Liver (tissue), 9 donors: ENCODE measurements around the gene ZNF518B. TPM values are rescaled to one million over a fixed set of nuclear protein-coding genes. Genes with fewer than 3 reads are reported as not detected.

Experiments used
- DNase-seq: peaks from one replicate; pipeline ENCODE4 v3.0.0-alpha.2; 2017; ENCODE audit warnings: low spot score
- H3K27ac ChIP-seq, 2 donors: one replicate each; pipeline ENCODE4 v1.7.0; 2013; ENCODE audit warnings: inconsistent platforms in 2 of 2, low read length in 2 of 2, control low read depth in 1 of 2, low read depth in 1 of 2, mild to moderate bottlenecking in 1 of 2
- H3K27me3 ChIP-seq, 4 donors: one replicate each; pipeline versions ENCODE4 v1.6.1 to v1.7.0; 2013; ENCODE audit warnings: low read length in 3 of 4, inconsistent platforms in 1 of 4, mild to moderate bottlenecking in 1 of 4, moderate library complexity in 1 of 4; ENCODE audit not compliant: control insufficient read depth in 4 of 4, insufficient read depth in 4 of 4
- H3K36me3 ChIP-seq, 4 donors: one replicate each; pipeline versions ENCODE4 v1.6.1 to v1.7.0; 2013; ENCODE audit warnings: low read length in 3 of 4, mild to moderate bottlenecking in 3 of 4, low read depth in 1 of 4, moderate library complexity in 1 of 4; ENCODE audit not compliant: control insufficient read depth in 4 of 4, insufficient read depth in 3 of 4
- H3K4me1 ChIP-seq, 4 donors: one replicate each; pipeline versions ENCODE4 v1.6.1 to v1.7.0; 2013; ENCODE audit warnings: low read length in 3 of 4, mild to moderate bottlenecking in 3 of 4, moderate library complexity in 1 of 4; ENCODE audit not compliant: control insufficient read depth in 4 of 4, insufficient read depth in 4 of 4
- H3K4me3 ChIP-seq, 3 donors: one replicate each; pipeline versions ENCODE4 v1.6.1 to v1.7.0; 2013; ENCODE audit warnings: low read length in 3 of 3, control low read depth in 1 of 3, low read depth in 1 of 3, mild to moderate bottlenecking in 1 of 3
- H3K9ac ChIP-seq, 2 donors: one replicate each; pipeline ENCODE4 v1.7.0; 2013; ENCODE audit warnings: low read length in 2 of 2, mild to moderate bottlenecking in 2 of 2, moderate library complexity in 2 of 2, control low read depth in 1 of 2, low read depth in 1 of 2
- H3K9me3 ChIP-seq, 4 donors: one replicate each; pipeline versions ENCODE4 v1.6.1 to v1.7.0; 2013; ENCODE audit warnings: low read length in 3 of 4; ENCODE audit not compliant: control insufficient read depth in 4 of 4
- EGR1 ChIP-seq, 2 donors: IDR thresholded peaks; 2 replicates each; pipeline ENCODE4 v1.6.1; 2016 to 2018; ENCODE audit warnings: antibody characterized with exemption in 2 of 2, low read depth in 2 of 2
- FOXA1 ChIP-seq: IDR thresholded peaks from 2 replicates; pipeline ENCODE4 v1.6.1; 2016; ENCODE audit warnings: antibody characterized with exemption
- FOXA2 ChIP-seq: IDR thresholded peaks from 2 replicates; pipeline ENCODE4 v1.6.1; 2016; ENCODE audit warnings: antibody characterized with exemption
- GABPA ChIP-seq, 2 donors: IDR thresholded peaks in 1 of 2; conservative IDR thresholded peaks in 1 of 2; 2 replicates each; pipeline ENCODE4 v1.6.1; 2016; ENCODE audit warnings: antibody characterized with exemption in 2 of 2, mild to moderate bottlenecking in 1 of 2, moderate library complexity in 1 of 2
- HNF4G ChIP-seq: IDR thresholded peaks from 2 replicates; pipeline ENCODE4 v1.6.1; 2016; ENCODE audit warnings: antibody characterized with exemption
- JUND ChIP-seq, 2 donors: IDR thresholded peaks; 2 replicates each; pipeline ENCODE4 v1.6.1; 2016; ENCODE audit warnings: antibody characterized with exemption in 2 of 2
- NR2F2 ChIP-seq: IDR thresholded peaks from 2 replicates; pipeline ENCODE4 v1.6.1; 2016; ENCODE audit warnings: antibody characterized with exemption
- RAD21 ChIP-seq, 2 donors: IDR thresholded peaks; 2 replicates each; pipeline ENCODE4 v1.6.1; 2016; ENCODE audit warnings: antibody characterized with exemption in 2 of 2, mild to moderate bottlenecking in 2 of 2
- SP1 ChIP-seq: IDR thresholded peaks from 2 replicates; pipeline ENCODE4 v1.6.1; 2018; ENCODE audit warnings: antibody characterized with exemption, mild to moderate bottlenecking
- TAF1 ChIP-seq: conservative IDR thresholded peaks from 2 replicates; pipeline ENCODE4 v1.6.1; 2016; ENCODE audit warnings: antibody characterized with exemption, mild to moderate bottlenecking
- YY1 ChIP-seq: IDR thresholded peaks from 2 replicates; pipeline ENCODE4 v1.6.1; 2016; ENCODE audit warnings: antibody characterized with exemption, mild to moderate bottlenecking
- WGBS: extraction: QIAGEN DNeasy Blood & Tissue Kit; methylation state at CpG from one replicate; pipeline ENCODE4 v1.1.7; 2013; 5-methylcytosine and 5-hydroxymethylcytosine counted together
- polyA plus RNA-seq, 2 donors: library from polyadenylated mRNA; stranded (reverse) in 1 of 2; unstranded in 1 of 2; fragments of 200-250 nt in 1 of 2; fragments of >200 nt in 1 of 2; fragmentation: Nextera tagmentation in 1 of 2; extraction: Ambion mirVana in 1 of 2; gene quantifications; one replicate each; pipeline versions ENCODE4 v1.2.1 to v1.2.3, GENCODE V29; 2013 to 2015
- total RNA-seq, 2 donors: library from RNA; depleted of rRNA; stranded (reverse); fragments of >200 nt; gene quantifications; one replicate each; pipeline ENCODE4 v1.2.3, GENCODE V29; 2014
- TF ChIP-seq, protein P1 (sequence below): IDR thresholded peaks from 2 replicates; pipeline ENCODE4 v1.6.1; 2016; ENCODE audit warnings: antibody characterized with exemption
- TF ChIP-seq, protein P2 (sequence below): IDR thresholded peaks from 2 replicates; pipeline ENCODE4 v1.6.1; 2016; ENCODE audit warnings: antibody characterized with exemption, mild to moderate bottlenecking
- TF ChIP-seq, protein P3 (sequence below): IDR thresholded peaks from 2 replicates; pipeline ENCODE4 v1.6.1; 2016; ENCODE audit warnings: antibody characterized with exemption
- TF ChIP-seq, protein P4 (sequence below): fragments of 150-350 bp; IDR thresholded peaks from 2 replicates; pipeline ENCODE4 v1.5.1; 2017; ENCODE audit warnings: improper control_type of control experiment, low read depth, low read length; ENCODE audit not compliant: missing input control
- TF ChIP-seq, protein P5 (sequence below): IDR thresholded peaks from 2 replicates; pipeline ENCODE4 v1.6.1; 2016; ENCODE audit warnings: antibody characterized with exemption
- donor health status: healthy.
- donor health status: healthy.
- donor health status: healthy.
- donor health status: healthy.
- donor health status: healthy.

The ZNF518B gene
- total and polyA plus RNA-seq, 4 donors: 1.4 to 15.0 (median 6.9) TPM

DNA sequence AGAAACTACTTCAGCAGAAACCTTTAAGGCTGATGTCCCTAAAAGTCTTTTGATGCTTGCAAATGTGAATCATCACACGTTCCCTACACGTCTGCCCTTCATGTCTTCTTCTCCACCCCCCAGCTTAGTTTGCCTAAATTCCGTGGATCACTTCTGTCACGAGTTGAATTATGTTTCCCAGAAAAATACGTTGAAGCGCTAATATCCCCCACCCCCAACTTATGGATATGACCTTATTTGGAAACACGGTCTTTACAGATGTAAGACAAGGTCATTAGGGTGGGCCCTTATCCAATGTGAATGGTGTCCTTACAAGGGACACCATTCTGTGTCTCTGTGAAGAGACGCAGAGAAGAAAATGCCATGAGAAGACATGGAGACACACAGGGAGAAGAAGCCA, 2.1 kb upstream of the ZNF518B start:
- Histone ChIP-seq H3K36me3 (peaks cover 0 to 3% (median 1%) of the 10 kb centered on the region in 4 donors), H3K27ac (no peak overlapping the region), H3K9ac (no peak overlapping the region), H3K27me3 (peaks cover 2 to 11% (median 4%) of the 10 kb centered on the region in 4 donors), H3K9me3 (peaks cover 0 to 12% (median 3%) of the 10 kb centered on the region in 4 donors), H3K4me3 (no peak overlapping the region), H3K4me1 (peaks cover 2 to 17% (median 9%) of the 10 kb centered on the region in 4 donors)
- no peak for TF ChIP-seq YY1
- TF ChIP-seq FOXA1: no peak
- TF ChIP-seq JUND (IDR thresholded peaks at IDR 0.05): no peak
- TF ChIP-seq, protein P1, sequence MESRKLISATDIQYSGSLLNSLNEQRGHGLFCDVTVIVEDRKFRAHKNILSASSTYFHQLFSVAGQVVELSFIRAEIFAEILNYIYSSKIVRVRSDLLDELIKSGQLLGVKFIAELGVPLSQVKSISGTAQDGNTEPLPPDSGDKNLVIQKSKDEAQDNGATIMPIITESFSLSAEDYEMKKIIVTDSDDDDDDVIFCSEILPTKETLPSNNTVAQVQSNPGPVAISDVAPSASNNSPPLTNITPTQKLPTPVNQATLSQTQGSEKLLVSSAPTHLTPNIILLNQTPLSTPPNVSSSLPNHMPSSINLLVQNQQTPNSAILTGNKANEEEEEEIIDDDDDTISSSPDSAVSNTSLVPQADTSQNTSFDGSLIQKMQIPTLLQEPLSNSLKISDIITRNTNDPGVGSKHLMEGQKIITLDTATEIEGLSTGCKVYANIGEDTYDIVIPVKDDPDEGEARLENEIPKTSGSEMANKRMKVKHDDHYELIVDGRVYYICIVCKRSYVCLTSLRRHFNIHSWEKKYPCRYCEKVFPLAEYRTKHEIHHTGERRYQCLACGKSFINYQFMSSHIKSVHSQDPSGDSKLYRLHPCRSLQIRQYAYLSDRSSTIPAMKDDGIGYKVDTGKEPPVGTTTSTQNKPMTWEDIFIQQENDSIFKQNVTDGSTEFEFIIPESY: no peak
- no peak for TF ChIP-seq SP1
- TF ChIP-seq, protein P2, sequence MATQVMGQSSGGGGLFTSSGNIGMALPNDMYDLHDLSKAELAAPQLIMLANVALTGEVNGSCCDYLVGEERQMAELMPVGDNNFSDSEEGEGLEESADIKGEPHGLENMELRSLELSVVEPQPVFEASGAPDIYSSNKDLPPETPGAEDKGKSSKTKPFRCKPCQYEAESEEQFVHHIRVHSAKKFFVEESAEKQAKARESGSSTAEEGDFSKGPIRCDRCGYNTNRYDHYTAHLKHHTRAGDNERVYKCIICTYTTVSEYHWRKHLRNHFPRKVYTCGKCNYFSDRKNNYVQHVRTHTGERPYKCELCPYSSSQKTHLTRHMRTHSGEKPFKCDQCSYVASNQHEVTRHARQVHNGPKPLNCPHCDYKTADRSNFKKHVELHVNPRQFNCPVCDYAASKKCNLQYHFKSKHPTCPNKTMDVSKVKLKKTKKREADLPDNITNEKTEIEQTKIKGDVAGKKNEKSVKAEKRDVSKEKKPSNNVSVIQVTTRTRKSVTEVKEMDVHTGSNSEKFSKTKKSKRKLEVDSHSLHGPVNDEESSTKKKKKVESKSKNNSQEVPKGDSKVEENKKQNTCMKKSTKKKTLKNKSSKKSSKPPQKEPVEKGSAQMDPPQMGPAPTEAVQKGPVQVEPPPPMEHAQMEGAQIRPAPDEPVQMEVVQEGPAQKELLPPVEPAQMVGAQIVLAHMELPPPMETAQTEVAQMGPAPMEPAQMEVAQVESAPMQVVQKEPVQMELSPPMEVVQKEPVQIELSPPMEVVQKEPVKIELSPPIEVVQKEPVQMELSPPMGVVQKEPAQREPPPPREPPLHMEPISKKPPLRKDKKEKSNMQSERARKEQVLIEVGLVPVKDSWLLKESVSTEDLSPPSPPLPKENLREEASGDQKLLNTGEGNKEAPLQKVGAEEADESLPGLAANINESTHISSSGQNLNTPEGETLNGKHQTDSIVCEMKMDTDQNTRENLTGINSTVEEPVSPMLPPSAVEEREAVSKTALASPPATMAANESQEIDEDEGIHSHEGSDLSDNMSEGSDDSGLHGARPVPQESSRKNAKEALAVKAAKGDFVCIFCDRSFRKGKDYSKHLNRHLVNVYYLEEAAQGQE: no peak
- TF ChIP-seq, protein P3, sequence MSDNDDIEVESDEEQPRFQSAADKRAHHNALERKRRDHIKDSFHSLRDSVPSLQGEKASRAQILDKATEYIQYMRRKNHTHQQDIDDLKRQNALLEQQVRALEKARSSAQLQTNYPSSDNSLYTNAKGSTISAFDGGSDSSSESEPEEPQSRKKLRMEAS: no peak
- TF ChIP-seq, protein P4, sequence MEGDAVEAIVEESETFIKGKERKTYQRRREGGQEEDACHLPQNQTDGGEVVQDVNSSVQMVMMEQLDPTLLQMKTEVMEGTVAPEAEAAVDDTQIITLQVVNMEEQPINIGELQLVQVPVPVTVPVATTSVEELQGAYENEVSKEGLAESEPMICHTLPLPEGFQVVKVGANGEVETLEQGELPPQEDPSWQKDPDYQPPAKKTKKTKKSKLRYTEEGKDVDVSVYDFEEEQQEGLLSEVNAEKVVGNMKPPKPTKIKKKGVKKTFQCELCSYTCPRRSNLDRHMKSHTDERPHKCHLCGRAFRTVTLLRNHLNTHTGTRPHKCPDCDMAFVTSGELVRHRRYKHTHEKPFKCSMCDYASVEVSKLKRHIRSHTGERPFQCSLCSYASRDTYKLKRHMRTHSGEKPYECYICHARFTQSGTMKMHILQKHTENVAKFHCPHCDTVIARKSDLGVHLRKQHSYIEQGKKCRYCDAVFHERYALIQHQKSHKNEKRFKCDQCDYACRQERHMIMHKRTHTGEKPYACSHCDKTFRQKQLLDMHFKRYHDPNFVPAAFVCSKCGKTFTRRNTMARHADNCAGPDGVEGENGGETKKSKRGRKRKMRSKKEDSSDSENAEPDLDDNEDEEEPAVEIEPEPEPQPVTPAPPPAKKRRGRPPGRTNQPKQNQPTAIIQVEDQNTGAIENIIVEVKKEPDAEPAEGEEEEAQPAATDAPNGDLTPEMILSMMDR: no peak
- TF ChIP-seq HNF4G: no peak
- TF ChIP-seq GABPA (IDR thresholded peaks at IDR 0.05 in 1 of 2, conservative IDR thresholded peaks at IDR 0.05 in 1 of 2): no peak
- no peak for TF ChIP-seq EGR1 (IDR thresholded peaks at IDR 0.05; ENCODE audit: low read depth in 2 of 2)
- no peak for TF ChIP-seq NR2F2
- TF ChIP-seq, protein P5, sequence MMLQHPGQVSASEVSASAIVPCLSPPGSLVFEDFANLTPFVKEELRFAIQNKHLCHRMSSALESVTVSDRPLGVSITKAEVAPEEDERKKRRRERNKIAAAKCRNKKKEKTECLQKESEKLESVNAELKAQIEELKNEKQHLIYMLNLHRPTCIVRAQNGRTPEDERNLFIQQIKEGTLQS: no peak
- DNase-seq: no peak
- WGBS: 94% methylated on average over 8 of the region's 8 CpGs

DNA sequence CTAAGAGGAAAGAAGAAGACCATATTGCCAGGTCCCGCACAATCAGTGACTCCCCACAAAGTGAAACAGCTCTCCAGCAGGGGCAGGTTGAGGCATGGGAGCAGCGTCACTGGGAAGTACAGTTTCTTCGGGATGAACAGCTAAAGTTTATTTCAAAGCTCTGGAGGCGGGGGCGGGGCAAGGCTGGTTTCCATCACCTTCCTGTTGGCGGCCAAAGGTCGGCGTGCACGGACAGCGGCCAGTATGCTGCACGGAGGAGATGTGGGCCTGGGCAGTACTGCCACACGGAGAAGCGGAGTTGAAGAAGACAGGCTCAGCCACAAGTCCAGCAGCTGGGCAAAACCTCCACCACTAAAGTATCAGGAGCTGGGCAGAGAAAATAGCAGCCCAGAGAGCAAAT, 951 bp upstream of the ZNF518B start:
- Histone ChIP-seq H3K9me3 (peaks cover 0 to 12% (median 3%) of the 10 kb centered on the region in 4 donors), H3K27me3 (peaks cover 2 to 11% (median 4%) of the 10 kb centered on the region in 4 donors), H3K4me1 (peaks cover 2 to 17% (median 9%) of the 10 kb centered on the region in 4 donors), H3K9ac (no peak overlapping the region), H3K36me3 (peaks cover 0 to 4% (median 2%) of the 10 kb centered on the region in 4 donors), H3K4me3 (no peak overlapping the region), H3K27ac (no peak overlapping the region)
- DNase-seq: no peak
- WGBS: 58% methylated on average over 13 of the region's 13 CpGs
- TF ChIP-seq, protein P3: no peak
- TF ChIP-seq RAD21 (IDR thresholded peaks at IDR 0.05) (no peak), EGR1 (IDR thresholded peaks at IDR 0.05; ENCODE audit: low read depth in 2 of 2) (no peak), HNF4G (no peak), JUND (IDR thresholded peaks at IDR 0.05) (no peak), TAF1 (no peak), FOXA1 (no peak), GABPA (IDR thresholded peaks at IDR 0.05 in 1 of 2, conservative IDR thresholded peaks at IDR 0.05 in 1 of 2) (no peak), YY1 (no peak), FOXA2 (no peak)
- TF ChIP-seq, protein P4: no peak
- TF ChIP-seq, protein P1: no peak
